ENCODE results near the gene PTGER4. TPM values are rescaled to one million over a fixed set of nuclear protein-coding genes. Genes with fewer than 3 reads are reported as not detected.
"Not testable (repeated sequence)": the region's sequence is repeated elsewhere in the genome, so short reads cannot be mapped to it uniquely, and the experiment has no call there.

The PTGER4 gene
- 10 to 100 TPM; 49.5 to 53.9 TPM for total RNA-seq
- 84.1 TPM for polyA plus RNA-seq

DNA sequence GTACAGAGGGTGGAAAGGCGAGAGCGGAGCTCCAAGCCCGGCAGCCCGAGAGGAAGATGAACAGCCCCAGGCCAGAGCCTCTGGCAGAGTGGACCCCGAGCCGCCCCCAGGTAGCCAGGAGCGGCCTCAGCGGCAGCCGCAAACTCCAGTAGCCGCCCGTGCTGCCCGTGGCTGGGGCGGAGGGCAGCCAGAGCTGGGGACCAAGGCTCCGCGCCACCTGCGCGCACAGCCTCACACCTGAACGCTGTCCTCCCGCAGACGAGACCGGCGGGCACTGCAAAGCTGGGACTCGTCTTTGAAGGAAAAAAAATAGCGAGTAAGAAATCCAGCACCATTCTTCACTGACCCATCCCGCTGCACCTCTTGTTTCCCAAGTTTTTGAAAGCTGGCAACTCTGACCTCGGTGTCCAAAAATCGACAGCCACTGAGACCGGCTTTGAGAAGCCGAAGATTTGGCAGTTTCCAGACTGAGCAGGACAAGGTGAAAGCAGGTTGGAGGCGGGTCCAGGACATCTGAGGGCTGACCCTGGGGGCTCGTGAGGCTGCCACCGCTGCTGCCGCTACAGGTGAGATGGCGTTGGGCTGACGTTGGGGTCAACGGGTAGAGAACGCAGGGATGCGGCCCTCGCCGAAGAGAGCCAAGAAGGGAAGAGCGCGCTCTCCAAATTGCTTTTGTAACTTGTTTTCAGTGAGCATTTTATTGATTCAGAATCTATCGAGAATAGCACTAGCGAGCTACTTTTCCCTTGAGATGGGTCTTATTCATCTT, at the start of gene PTGER4:
TSS of gene PTGER4 (plus strand) at position 3 of the 769 bp plus-strand sequence. CDS start 1,079 bp downstream, outside the sequence.
- Histone ChIP-seq H3K4me3 (ENCODE audit: low read length) (peak within 1 kb of the TSS; percentile 96), H3K27me3 (ENCODE audit: insufficient read depth, low read length, poor library complexity, severe bottlenecking) (no peaks in the 10 kb centered on the region), H3K36me3 (ENCODE audit: insufficient read depth, low read length) (peaks cover 7% of the 10 kb centered on the region), H3K9me3 (ENCODE audit: low read length) (no peaks in the 10 kb centered on the region), H3K27ac (ENCODE audit: low read depth, low read length) (peak within 1 kb of the TSS; percentile 77), H3K4me1 (ENCODE audit: insufficient read depth, low read length) (peaks cover 46% of the 10 kb centered on the region)
- Mint-ChIP-seq H3K4me3 (peak within 1 kb of the TSS; percentile 91 to 100 (median 99)), H3K27ac (peak within 1 kb of the TSS; percentile 95 to 99 (median 98)), H3K9me3 (peaks cover 0 to 2% (median 0%) of the 10 kb centered on the region in 5 donors), H3K4me1 (peaks cover 52 to 60% (median 59%) of the 10 kb centered on the region in 3 donors), H3K36me3 (peaks cover 8 to 53% (median 11%) of the 10 kb centered on the region in 3 donors), H3K27me3 (peaks cover 0 to 3% of the 10 kb centered on the region in 2 donors)
- ChIA-PET CTCF (interaction anchor here (0.9 to 4.4 kb wide), 10 partner anchors 10 to 415 kb away, joined by 3 to 28 read pairs (median 3); no protein-coding TSS in a partner anchor), POLR2A (interaction anchor here (0.8 to 3.9 kb wide), 7 partner anchors 26 to 289 kb away, joined by 3 to 28 read pairs (median 5); no protein-coding TSS in a partner anchor)
- peak in 2 of 5 donors; percentile 28 to 67 for DNase-seq

DNA sequence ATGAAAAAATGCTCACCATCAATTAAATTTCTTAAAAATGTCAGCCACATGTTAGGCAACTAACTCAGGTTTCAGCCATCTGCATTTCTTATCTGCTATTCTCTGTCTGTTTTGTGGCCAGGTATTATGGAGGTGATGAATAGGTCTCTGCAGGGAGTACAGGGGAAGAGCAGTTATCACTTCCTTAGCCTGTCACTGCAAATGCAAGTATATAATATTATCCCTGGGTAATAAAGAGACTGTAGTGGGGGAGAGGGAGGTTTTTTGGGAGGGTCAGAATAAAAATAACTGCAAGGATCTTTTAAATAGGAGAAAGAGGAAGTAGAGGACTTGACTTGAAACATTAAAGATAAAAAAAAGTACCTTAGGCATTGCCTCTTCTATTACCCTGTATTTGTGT, 49.6 kb upstream of the PTGER4 start:
- H3K4me3 ChIP-seq (ENCODE audit: low read length) = no peak overlapping the region
- Mint-ChIP-seq H3K27me3 (peaks cover 0 to 4% of the 10 kb centered on the region in 2 donors), H3K4me1 (peaks cover 3 to 14% (median 12%) of the 10 kb centered on the region in 3 donors), H3K4me3 (no peak overlapping the region), H3K36me3 (peaks cover 0 to 1% (median under 1%) of the 10 kb centered on the region in 3 donors), H3K27ac (no peak overlapping the region), H3K9me3 (peaks cover 0 to 2% (median 0%) of the 10 kb centered on the region in 5 donors)
- CTCF ChIA-PET = no interaction called here
- no peaks in the 10 kb centered on the region for H3K36me3 ChIP-seq (ENCODE audit: insufficient read depth, low read length)
- H3K27ac ChIP-seq (ENCODE audit: low read depth, low read length) = no peak overlapping the region
- no peak for DNase-seq
- no peaks in the 10 kb centered on the region for H3K4me1 ChIP-seq (ENCODE audit: insufficient read depth, low read length)
- H3K9me3 ChIP-seq (ENCODE audit: low read length) = no peaks in the 10 kb centered on the region
- POLR2A ChIA-PET = no interaction called here
- no peaks in the 10 kb centered on the region for H3K27me3 ChIP-seq (ENCODE audit: insufficient read depth, low read length, poor library complexity, severe bottlenecking)

DNA sequence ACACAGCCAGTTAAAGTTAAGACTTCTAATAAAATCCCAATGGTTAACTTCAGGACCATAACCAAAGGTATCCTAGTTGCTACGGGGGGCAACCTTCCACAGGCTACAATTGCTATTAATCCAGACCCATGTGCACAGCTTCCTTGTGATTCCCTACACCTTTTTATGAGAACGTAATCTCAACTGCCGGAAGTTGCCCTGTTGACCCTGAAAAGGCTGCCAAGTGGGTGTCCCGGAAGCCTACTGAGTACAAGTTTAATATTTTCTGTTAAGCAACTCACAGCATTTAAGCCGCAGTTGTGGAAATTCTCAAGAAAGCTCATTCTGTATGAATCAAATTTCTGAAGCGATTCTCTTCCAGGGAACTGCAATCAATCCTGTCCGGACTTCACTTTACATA, 48.5 kb upstream of the PTGER4 start:
- no peaks in the 10 kb centered on the region for H3K4me1 ChIP-seq (ENCODE audit: insufficient read depth, low read length)
- H3K4me3 ChIP-seq (ENCODE audit: low read length) = no peak overlapping the region
- CTCF ChIA-PET = no interaction called here
- no peaks in the 10 kb centered on the region for H3K27me3 ChIP-seq (ENCODE audit: insufficient read depth, low read length, poor library complexity, severe bottlenecking)
- Mint-ChIP-seq H3K27ac (no peak overlapping the region), H3K36me3 (peaks cover 7 to 9% (median 7%) of the 10 kb centered on the region in 3 donors), H3K4me3 (no peak overlapping the region), H3K9me3 (peaks cover 0 to 8% (median 2%) of the 10 kb centered on the region in 5 donors), H3K27me3 (peaks cover 0 to 3% of the 10 kb centered on the region in 2 donors), H3K4me1 (peaks cover 3 to 9% (median 6%) of the 10 kb centered on the region in 3 donors)
- H3K36me3 ChIP-seq (ENCODE audit: insufficient read depth, low read length) = no peaks in the 10 kb centered on the region
- no peak overlapping the region for H3K27ac ChIP-seq (ENCODE audit: low read depth, low read length)
- H3K9me3 ChIP-seq (ENCODE audit: low read length) = no peaks in the 10 kb centered on the region
- DNase-seq = no peak
- POLR2A ChIA-PET = no interaction called here

DNA sequence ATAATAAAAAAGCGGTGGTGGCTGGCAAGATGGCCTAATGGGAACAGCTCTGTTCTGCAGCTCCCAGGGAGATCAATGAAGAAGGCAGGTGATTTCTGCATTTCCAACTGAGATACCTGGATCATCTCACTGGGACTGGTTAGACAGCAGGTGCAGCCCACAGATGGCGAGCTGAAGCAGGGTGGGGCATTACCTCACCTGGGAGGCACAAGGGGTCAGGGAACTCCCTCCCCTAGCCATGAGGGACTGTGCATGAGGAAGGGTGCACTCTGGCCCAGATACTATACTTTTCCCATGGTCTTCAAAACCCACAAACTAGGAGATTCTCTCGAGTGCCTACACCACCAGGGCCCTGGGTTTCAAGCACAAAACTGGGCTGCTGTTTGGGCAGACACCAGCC, 45.6 kb upstream of the PTGER4 start:
- H3K27me3 ChIP-seq (ENCODE audit: insufficient read depth, low read length, poor library complexity, severe bottlenecking) = no peaks in the 10 kb centered on the region
- no peaks in the 10 kb centered on the region for H3K4me1 ChIP-seq (ENCODE audit: insufficient read depth, low read length)
- ChIA-PET CTCF (no interaction called here), POLR2A (no interaction called here)
- H3K36me3 ChIP-seq (ENCODE audit: insufficient read depth, low read length) = no peaks in the 10 kb centered on the region
- no peak overlapping the region for H3K27ac ChIP-seq (ENCODE audit: low read depth, low read length)
- H3K4me3 ChIP-seq (ENCODE audit: low read length) = no peak overlapping the region
- peaks cover 0 to 3% of the 10 kb centered on the region in 2 donors for H3K27me3 Mint-ChIP-seq
- H3K27ac Mint-ChIP-seq = no peak overlapping the region
- peaks cover 3 to 7% (median 6%) of the 10 kb centered on the region in 3 donors for H3K4me1 Mint-ChIP-seq
- H3K9me3 Mint-ChIP-seq = peaks cover 7 to 24% (median 17%) of the 10 kb centered on the region in 5 donors
- H3K4me3 Mint-ChIP-seq = no peak overlapping the region
- no peaks in the 10 kb centered on the region for H3K9me3 ChIP-seq (ENCODE audit: low read length)
- no peak for DNase-seq
- H3K36me3 Mint-ChIP-seq = peaks cover 15 to 27% (median 18%) of the 10 kb centered on the region in 3 donors

DNA sequence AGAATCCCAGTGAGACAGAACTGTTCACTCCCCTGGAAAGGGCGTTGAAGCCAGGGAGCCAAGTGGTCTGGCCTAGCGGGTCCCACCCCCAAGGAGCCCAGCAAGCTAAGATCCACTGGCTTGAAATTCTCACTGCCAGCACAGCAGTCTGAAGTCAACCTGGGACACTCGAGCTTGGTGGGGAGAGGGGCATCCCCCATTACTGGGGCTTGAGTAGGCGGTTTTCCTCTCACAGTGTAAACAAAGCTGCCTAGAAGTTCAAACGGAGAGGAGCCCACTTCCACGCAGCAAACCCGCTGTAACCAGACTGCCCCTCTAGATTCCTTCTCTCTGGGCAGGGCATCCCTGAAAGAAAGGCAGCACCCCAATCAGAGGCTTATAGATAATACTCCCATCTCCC, 45.1 kb upstream of the PTGER4 start:
- Histone ChIP-seq H3K27me3 (ENCODE audit: insufficient read depth, low read length, poor library complexity, severe bottlenecking) (no peaks in the 10 kb centered on the region), H3K27ac (ENCODE audit: low read depth, low read length) (no peak overlapping the region), H3K9me3 (ENCODE audit: low read length) (no peaks in the 10 kb centered on the region), H3K4me3 (ENCODE audit: low read length) (no peak overlapping the region), H3K36me3 (ENCODE audit: insufficient read depth, low read length) (no peaks in the 10 kb centered on the region), H3K4me1 (ENCODE audit: insufficient read depth, low read length) (no peaks in the 10 kb centered on the region)
- Mint-ChIP-seq H3K9me3 (peaks cover 7 to 24% (median 17%) of the 10 kb centered on the region in 5 donors), H3K4me3 (no peak overlapping the region), H3K4me1 (peaks cover 3 to 7% (median 6%) of the 10 kb centered on the region in 3 donors), H3K36me3 (peaks cover 15 to 29% (median 18%) of the 10 kb centered on the region in 3 donors), H3K27me3 (peaks cover 0 to 3% of the 10 kb centered on the region in 2 donors), H3K27ac (peak overlapping the region in 1 of 8 donors; percentile 33)
- POLR2A ChIA-PET = no interaction called here
- CTCF ChIA-PET = no interaction called here
- DNase-seq = peak in 1 of 5 donors; percentile 51

DNA sequence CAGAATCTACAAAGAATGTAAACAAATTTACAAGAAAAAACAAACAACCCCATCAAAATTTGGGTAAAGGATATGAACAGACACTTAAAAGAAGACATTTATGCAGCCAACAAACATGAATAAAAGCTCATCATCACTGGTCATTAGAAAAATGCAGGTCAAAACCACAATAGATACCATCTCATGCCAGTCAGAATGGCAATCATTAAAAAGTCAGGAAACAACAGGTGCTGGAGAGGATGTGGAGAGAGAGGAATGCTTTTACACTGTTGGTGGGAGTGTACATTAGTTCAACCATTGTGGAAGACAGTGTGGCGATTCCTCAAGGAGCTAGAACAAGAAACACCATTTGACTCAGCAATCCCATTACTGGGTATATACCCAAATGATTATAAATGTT, 40.2 kb upstream of the PTGER4 start:
- H3K9me3 Mint-ChIP-seq = peaks cover 7 to 24% (median 17%) of the 10 kb centered on the region in 5 donors
- peaks cover 17 to 34% (median 18%) of the 10 kb centered on the region in 3 donors for H3K36me3 Mint-ChIP-seq
- CTCF ChIA-PET = not testable (repeated sequence)

DNA sequence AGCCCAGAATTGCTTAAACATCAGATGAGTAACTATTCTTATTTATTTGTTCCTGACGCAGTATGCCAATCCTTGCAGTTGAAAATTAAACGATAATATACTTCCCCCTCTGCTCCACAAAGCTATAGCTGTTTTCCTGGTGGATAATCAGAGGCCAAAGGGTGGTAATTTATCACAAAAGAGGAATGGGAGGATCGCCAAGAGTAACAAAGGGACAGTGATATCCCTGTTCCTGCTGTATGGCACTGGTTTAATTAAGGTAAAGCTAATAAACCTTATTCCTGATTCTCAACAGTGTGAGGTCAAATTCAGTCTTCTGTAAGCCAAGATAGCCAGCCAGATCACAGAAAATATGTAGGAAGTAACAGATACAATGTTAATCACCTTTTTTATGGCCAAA, 33.4 kb upstream of the PTGER4 start:
- Mint-ChIP-seq H3K4me1 (peaks cover 21 to 41% (median 28%) of the 10 kb centered on the region in 3 donors), H3K9me3 (peaks cover 0 to 2% (median 0%) of the 10 kb centered on the region in 5 donors), H3K4me3 (no peak overlapping the region), H3K36me3 (peaks cover 0 to 10% (median 0%) of the 10 kb centered on the region in 3 donors), H3K27ac (no peak overlapping the region), H3K27me3 (no peaks in the 10 kb centered on the region)
- POLR2A ChIA-PET = no interaction called here
- CTCF ChIA-PET = no interaction called here
- no peaks in the 10 kb centered on the region for H3K36me3 ChIP-seq (ENCODE audit: insufficient read depth, low read length)
- H3K9me3 ChIP-seq (ENCODE audit: low read length) = no peaks in the 10 kb centered on the region
- peaks cover 27% of the 10 kb centered on the region for H3K4me1 ChIP-seq (ENCODE audit: insufficient read depth, low read length)
- no peak for DNase-seq
- H3K4me3 ChIP-seq (ENCODE audit: low read length) = no peak overlapping the region
- H3K27me3 ChIP-seq (ENCODE audit: insufficient read depth, low read length, poor library complexity, severe bottlenecking) = no peaks in the 10 kb centered on the region
- no peak overlapping the region for H3K27ac ChIP-seq (ENCODE audit: low read depth, low read length)

More for the DNA sequence above, 40.2 kb upstream of the PTGER4 start:
- H3K9me3 ChIP-seq (ENCODE audit: low read length); H3K36me3 ChIP-seq (ENCODE audit: insufficient read depth, low read length); H3K4me1 ChIP-seq (ENCODE audit: insufficient read depth, low read length); H3K27me3 Mint-ChIP-seq; POLR2A ChIA-PET; H3K4me3 Mint-ChIP-seq; H3K27ac Mint-ChIP-seq; H3K27ac ChIP-seq (ENCODE audit: low read depth, low read length); H3K27me3 ChIP-seq (ENCODE audit: insufficient read depth, low read length, poor library complexity, severe bottlenecking); DNase-seq; H3K4me3 ChIP-seq (ENCODE audit: low read length): not testable (repeated sequence)
- H3K4me1 Mint-ChIP-seq = peaks cover 3 to 12% (median 5%) of the 10 kb centered on the region in 3 donors

DNA sequence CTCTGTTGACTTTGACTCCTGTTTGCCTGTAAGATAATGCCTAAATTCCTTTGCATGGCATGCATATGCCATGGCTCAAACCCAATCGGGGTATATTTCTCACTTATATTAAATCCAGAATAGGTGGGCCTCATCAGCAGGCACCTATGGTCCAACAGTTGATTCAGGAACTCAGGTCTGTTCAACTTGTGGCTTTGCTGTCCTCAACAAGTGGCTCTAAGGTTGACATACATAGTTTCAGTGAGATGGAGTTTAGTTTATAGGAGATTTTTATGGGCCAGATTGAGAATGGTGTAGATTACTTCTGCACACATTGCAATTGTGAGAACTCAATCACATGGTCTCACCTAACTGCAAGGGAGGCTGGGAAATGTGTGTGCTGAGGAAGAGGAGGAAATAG, 31.6 kb upstream of the PTGER4 start:
- H3K27me3 ChIP-seq (ENCODE audit: insufficient read depth, low read length, poor library complexity, severe bottlenecking) = no peaks in the 10 kb centered on the region
- peaks cover 40% of the 10 kb centered on the region for H3K4me1 ChIP-seq (ENCODE audit: insufficient read depth, low read length)
- ChIA-PET CTCF (interaction anchor here (0.9 to 1.4 kb wide), 3 partner anchors 31 to 138 kb away, joined by 3 to 4 read pairs (median 3); no protein-coding TSS in a partner anchor), POLR2A (interaction anchor here (1.1 kb wide), 1 partner anchor 32 kb away, joined by 4 read pairs; no protein-coding TSS in a partner anchor)
- H3K36me3 Mint-ChIP-seq = peaks cover 0 to 10% (median 0%) of the 10 kb centered on the region in 3 donors
- no peak overlapping the region for H3K4me3 Mint-ChIP-seq
- no peaks in the 10 kb centered on the region for H3K36me3 ChIP-seq (ENCODE audit: insufficient read depth, low read length)
- peaks cover 0 to 2% (median 0%) of the 10 kb centered on the region in 5 donors for H3K9me3 Mint-ChIP-seq
- H3K27ac Mint-ChIP-seq = peak overlapping the region in 1 of 8 donors; percentile 57
- H3K4me1 Mint-ChIP-seq = peaks cover 33 to 53% (median 40%) of the 10 kb centered on the region in 3 donors
- no peak overlapping the region for H3K4me3 ChIP-seq (ENCODE audit: low read length)
- DNase-seq = no peak
- H3K27ac ChIP-seq (ENCODE audit: low read depth, low read length) = no peak overlapping the region
- H3K9me3 ChIP-seq (ENCODE audit: low read length) = no peaks in the 10 kb centered on the region
- H3K27me3 Mint-ChIP-seq = no peaks in the 10 kb centered on the region

All from CD8-positive, alpha-beta memory T cell (primary cell).